H1 (cell line): ENCODE data around the gene GPR34. TPM values are rescaled to one million over a fixed set of nuclear protein-coding genes. Genes with fewer than 3 reads are reported as not detected.

ENCODE experiments used
- CTCF ChIA-PET: fragments of 300-600 bp; sonication (Branson Sonifier 250); formaldehyde crosslinking; loops from one replicate; lab custom pipeline; 2021; ENCODE audit not compliant: partially characterized antibody; lab: Charles Lee
- POLR2A ChIA-PET: fragments of 300-600 bp; sonication (Branson Sonifier 250); formaldehyde crosslinking; loops from one replicate; lab custom pipeline; 2021; ENCODE audit warnings: inconsistent platforms; ENCODE audit not compliant: partially characterized antibody; lab: Charles Lee
- DNase-seq, 2 experiments: peaks; one replicate each; pipeline versions ENCODE4 v3.0.0 to v3.0.0-alpha.2; 2010 to 2022; ENCODE audit warnings: low spot score in 2 of 2, low read depth in 1 of 2, mixed read lengths in 1 of 2
- FAIRE-seq: peaks from 2 replicates; lab custom pipeline; 2011; peaks lifted over from hg19 to GRCh38; lab: Jason Lieb, UNC
- H2AFZ ChIP-seq: 2 replicates; pipeline ENCODE4 v1.8.1; 2012; ENCODE audit warnings: low read length, inconsistent platforms
- H2AK5ac ChIP-seq: 2 replicates; pipeline ENCODE4 v1.6.1; 2013; ENCODE audit warnings: low read depth, low read length
- H2BK120ac ChIP-seq: replicated peaks from 2 replicates; pipeline ENCODE3; 2013; ENCODE audit warnings: low read depth, low read length, inconsistent platforms
- H2BK12ac ChIP-seq: 2 replicates; pipeline ENCODE4 v1.6.1; 2013; ENCODE audit warnings: low read depth, low read length
- H2BK15ac ChIP-seq: 2 replicates; pipeline ENCODE4 v1.6.1; 2013; ENCODE audit warnings: low read length
- H2BK20ac ChIP-seq: 2 replicates; pipeline ENCODE4 v1.6.1; 2013; ENCODE audit warnings: low read length
- H2BK5ac ChIP-seq: 2 replicates; pipeline ENCODE4 v1.6.1; 2013; ENCODE audit warnings: low read depth, low read length
- H3K14ac ChIP-seq: 2 replicates; pipeline ENCODE4 v1.6.1; 2013; ENCODE audit warnings: inconsistent platforms; ENCODE audit not compliant: insufficient read length
- H3K18ac ChIP-seq: 2 replicates; pipeline ENCODE4 v1.6.1; 2013; ENCODE audit warnings: low read length; ENCODE audit errors: extremely low read depth
- H3K23ac ChIP-seq: 2 replicates; pipeline ENCODE4 v1.6.1; 2013; ENCODE audit warnings: inconsistent platforms; ENCODE audit not compliant: insufficient read length
- H3K23me2 ChIP-seq: 2 replicates; pipeline ENCODE4 v1.6.1; 2013; ENCODE audit warnings: low read depth, low read length
- H3K27ac ChIP-seq: 2 replicates; pipeline ENCODE4 v1.6.1; 2011; ENCODE audit warnings: low read depth, low read length, inconsistent platforms
- H3K27me3 ChIP-seq, 4 experiments: replicated peaks in 1 of 4; 1 replicate in 1 of 4; 2 replicates in 3 of 4; pipeline versions ENCODE4 v1.6.1 to v1.8.1; 2011 to 2013; ENCODE audit warnings: low read length in 3 of 4, mild to moderate bottlenecking in 3 of 4, inconsistent platforms in 2 of 4, mixed read lengths in 2 of 4, moderate library complexity in 1 of 4; ENCODE audit not compliant: control insufficient read depth in 3 of 4, insufficient read depth in 3 of 4; ENCODE audit errors: extremely low read depth in 1 of 4
- H3K36me3 ChIP-seq, 4 experiments: 2 replicates each; pipeline versions ENCODE4 v1.6.1 to v1.8.1; 2011 to 2013; ENCODE audit warnings: mild to moderate bottlenecking in 4 of 4, low read length in 3 of 4, moderate library complexity in 2 of 4, control low read depth in 1 of 4, inconsistent platforms in 1 of 4; ENCODE audit not compliant: insufficient read depth in 4 of 4, control insufficient read depth in 2 of 4
- H3K4ac ChIP-seq: replicated peaks from 2 replicates; pipeline ENCODE3; 2013; ENCODE audit warnings: low read length, low read depth, mixed read lengths, inconsistent platforms; ENCODE audit not compliant: insufficient read length
- H3K4me1 ChIP-seq, 4 experiments: replicated peaks in 1 of 4; 1 replicate in 1 of 4; 2 replicates in 3 of 4; pipeline versions ENCODE4 v1.6.1 to v1.8.1; 2011 to 2013; ENCODE audit warnings: low read length in 3 of 4, inconsistent platforms in 2 of 4, mixed read lengths in 1 of 4; ENCODE audit not compliant: insufficient read depth in 4 of 4, control insufficient read depth in 3 of 4
- H3K4me2 ChIP-seq, 2 experiments: 2 replicates each; pipeline versions ENCODE4 v1.6.1 to v1.8.1; 2011 to 2013; ENCODE audit warnings: low read depth in 2 of 2, low read length in 2 of 2, control low read depth in 1 of 2, inconsistent platforms in 1 of 2, mild to moderate bottlenecking in 1 of 2; ENCODE audit not compliant: insufficient read depth in 1 of 2
- H3K4me3 ChIP-seq, 4 experiments: fragments of 200-600, 300-600 bp in 1 of 4; sonication (generic), shearing (Covaris generic), sonication (Bioruptor Twin) in 1 of 4; 2 replicates each; pipeline versions ENCODE4 v1.5.1 to v1.8.1; 2011 to 2016; ENCODE audit warnings: low read length in 4 of 4, low read depth in 3 of 4, control low read depth in 2 of 4, inconsistent platforms in 2 of 4, mild to moderate bottlenecking in 2 of 4, mixed read lengths in 1 of 4, moderate library complexity in 1 of 4; ENCODE audit not compliant: insufficient read depth in 2 of 4; ENCODE audit errors: extremely low read depth in 1 of 4
- H3K56ac ChIP-seq: replicated peaks from 2 replicates; pipeline ENCODE3; 2013; ENCODE audit warnings: low read depth, mild to moderate bottlenecking, mixed read lengths, low read length, inconsistent platforms; ENCODE audit not compliant: insufficient read length
- H3K79me1 ChIP-seq: 2 replicates; pipeline ENCODE4 v1.6.1; 2013; ENCODE audit warnings: low read depth, low read length, control low read depth
- H3K79me2 ChIP-seq, 2 experiments: 2 replicates each; pipeline versions ENCODE4 v1.6.1 to v1.8.1; 2012 to 2013; ENCODE audit warnings: low read length in 2 of 2, mild to moderate bottlenecking in 2 of 2, inconsistent platforms in 1 of 2; ENCODE audit not compliant: insufficient read depth in 2 of 2, control insufficient read depth in 1 of 2
- H3K9ac ChIP-seq, 4 experiments: replicated peaks in 1 of 4; 1 replicate in 1 of 4; 2 replicates in 3 of 4; pipeline versions ENCODE4 v1.6.1 to v1.8.1; 2011 to 2013; ENCODE audit warnings: low read depth in 3 of 4, low read length in 3 of 4, control low read depth in 2 of 4, mild to moderate bottlenecking in 2 of 4, moderate library complexity in 2 of 4, inconsistent platforms in 1 of 4; ENCODE audit errors: extremely low read depth in 1 of 4
- H3K9me3 ChIP-seq, 2 experiments: 2 replicates each; pipeline versions ENCODE4 v1.6.1 to v1.8.1; 2012 to 2013; ENCODE audit warnings: mild to moderate bottlenecking in 2 of 2, moderate library complexity in 2 of 2, control low read depth in 1 of 2, inconsistent platforms in 1 of 2, low read depth in 1 of 2, low read length in 1 of 2, mixed read lengths in 1 of 2; ENCODE audit not compliant: insufficient read depth in 2 of 2
- H4K20me1 ChIP-seq, 2 experiments: replicated peaks in 1 of 2; 2 replicates each; pipeline versions ENCODE3 to v1.8.1; 2011 to 2013; ENCODE audit warnings: inconsistent platforms in 2 of 2, low read length in 2 of 2, mild to moderate bottlenecking in 1 of 2; ENCODE audit not compliant: insufficient read depth in 2 of 2, control insufficient read depth in 1 of 2
- H4K5ac ChIP-seq: 2 replicates; pipeline ENCODE4 v1.6.1; 2013; ENCODE audit warnings: low read length, low read depth, mixed read lengths, inconsistent platforms; ENCODE audit not compliant: insufficient read length
- H4K8ac ChIP-seq: 2 replicates; pipeline ENCODE4 v1.8.0; 2013; ENCODE audit warnings: mild to moderate bottlenecking, moderate library complexity, low read length, inconsistent platforms; ENCODE audit not compliant: insufficient read depth; ENCODE audit errors: extremely low read depth
- H4K91ac ChIP-seq: replicated peaks from 2 replicates; pipeline ENCODE3; 2013; ENCODE audit warnings: low read length, mixed read lengths, inconsistent platforms; ENCODE audit not compliant: insufficient read length
- CTBP2 ChIP-seq: IDR thresholded peaks from 2 replicates; pipeline ENCODE4 v1.7.0; 2011; ENCODE audit warnings: borderline replicate concordance, mild to moderate bottlenecking, moderate library complexity, mixed read lengths, low read length; ENCODE audit not compliant: insufficient read depth, insufficient read length
- PHF8 ChIP-seq: fragments of 200-600 bp; sonication (generic); conservative IDR thresholded peaks from 2 replicates; pipeline ENCODE4 v1.7.1; 2012; ENCODE audit warnings: low read depth, mild to moderate bottlenecking, inconsistent platforms, low read length, moderate library complexity
- POLR2AphosphoS5 ChIP-seq: IDR thresholded peaks from 2 replicates; pipeline ENCODE4 v1.6.1; 2011; ENCODE audit warnings: low read depth, low read length
- POU5F1 ChIP-seq: IDR thresholded peaks from 2 replicates; pipeline ENCODE4 v1.6.1; 2011; ENCODE audit warnings: low read depth, mild to moderate bottlenecking, low read length, moderate library complexity
- SIN3A ChIP-seq, 2 experiments: IDR thresholded peaks in 1 of 2; conservative IDR thresholded peaks in 1 of 2; 2 replicates each; pipeline ENCODE4 v1.6.1; 2011 to 2012; ENCODE audit warnings: low read length in 2 of 2, improper control_type of control experiment in 1 of 2, low read depth in 1 of 2, mild to moderate bottlenecking in 1 of 2
- SIX5 ChIP-seq: IDR thresholded peaks from 2 replicates; pipeline ENCODE4 v1.6.1; 2011; ENCODE audit warnings: mild to moderate bottlenecking, low read depth, low read length
- WGBS, 2 experiments: shearing (Covaris generic) in 1 of 2; methylation state at CpG; one replicate each; pipeline versions ENCODE4 v1.1.6 to v1.1.7; 2013 to 2015; ENCODE audit warnings: low lambda C conversion rate in 2 of 2, mixed read lengths in 2 of 2, inconsistent platforms in 1 of 2, low coverage in 1 of 2, missing lambda C conversion rate in 1 of 2; ENCODE audit not compliant: insufficient replicate concordance in 2 of 2, insufficient coverage in 1 of 2, insufficient read length in 1 of 2; ENCODE audit errors: extremely low coverage in 1 of 2, missing lambda C conversion rate in 1 of 2; 5-methylcytosine and 5-hydroxymethylcytosine counted together
- polyA plus RNA-seq, 7 experiments: library from polyadenylated mRNA; depleted of rRNA in 3 of 7; stranded (reverse) in 5 of 7; unstranded in 2 of 7; fragments of >200 nt in 5 of 7; fragments of 200-250 nt in 2 of 7; gene quantifications; 1 replicate in 5 of 7; 2 replicates in 1 of 7; 4 replicates in 1 of 7; pipeline versions ENCODE4 v1.2.1 to v1.2.3, GENCODE V29; 2011 to 2013; ENCODE audit warnings: missing spikeins in 2 of 7, mixed read lengths in 2 of 7
- total RNA-seq: library from RNA; stranded (reverse); fragmentation: NEBNext Ultra II Directional; extraction: Animal tissue kit (Norgen Biotek cat#: 25700); gene quantifications from 2 replicates; pipeline ENCODE4 v1.2.1, GENCODE V29; 2021
- TF ChIP-seq, protein P1 (sequence below): IDR thresholded peaks from 2 replicates; pipeline ENCODE4 v1.6.1; 2012; ENCODE audit warnings: inconsistent platforms
- TF ChIP-seq, protein P2 (sequence below): IDR thresholded peaks from 2 replicates; pipeline ENCODE4 v1.6.1; 2012; ENCODE audit warnings: inconsistent platforms

Gene GPR34
- total and polyA plus RNA-seq, 2 of the 8 experiments (the other 6 are each of a cell fraction or from before 2014, with no cell fraction given) = not detected

DNA sequence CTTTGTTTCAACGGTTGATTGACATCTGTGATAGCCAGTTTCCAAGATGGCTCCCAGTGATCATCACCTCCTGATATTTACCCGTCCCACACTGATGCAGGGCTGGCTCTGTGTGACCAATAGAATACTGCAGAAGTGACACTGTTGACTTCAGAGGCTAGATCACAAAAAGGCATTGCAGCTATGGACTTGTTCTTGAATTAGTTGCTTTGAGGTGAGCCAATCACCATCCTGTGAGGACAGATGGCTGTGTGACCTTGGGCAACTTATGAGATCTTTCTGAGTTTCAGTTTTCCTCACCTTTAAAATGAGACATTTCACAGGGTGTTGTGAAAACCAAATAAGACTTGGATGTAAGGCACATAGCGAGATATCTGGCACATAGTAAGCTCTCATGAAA lies 33.4 kb downstream of the GPR34 start:
- Histone ChIP-seq H3K79me2 (no peaks in the 10 kb centered on the region), H3K18ac (no peak overlapping the region), H2AK5ac (no peak overlapping the region), H3K4ac (no peak overlapping the region), H4K5ac (no peak overlapping the region), H2BK120ac (no peak overlapping the region), H3K4me1 (peaks cover 0 to 13% (median 3%) of the 10 kb centered on the region in 4 experiments; a peak in 4 of 7 replicates), H2BK15ac (no peak overlapping the region), H3K36me3 (no peaks in the 10 kb centered on the region), H2AFZ (no peak overlapping the region), H3K79me1 (no peaks in the 10 kb centered on the region), H2BK5ac (no peak overlapping the region), H3K23me2 (no peaks in the 10 kb centered on the region), H4K20me1 (no peaks in the 10 kb centered on the region), H2BK20ac (no peak overlapping the region), H4K91ac (no peak overlapping the region), H4K8ac (no peak overlapping the region), H3K4me3 (no peak overlapping the region), H3K4me2 (no peak overlapping the region), H3K14ac (no peak overlapping the region), H3K56ac (no peak overlapping the region), H3K9ac (no peak overlapping the region), H3K23ac (no peak overlapping the region), H3K27me3 (no peaks in the 10 kb centered on the region), H3K9me3 (no peaks in the 10 kb centered on the region), H2BK12ac (no peak overlapping the region), H3K27ac (no peak overlapping the region)
- ChIA-PET POLR2A (no interaction called here), CTCF (no interaction called here)
- 96% methylated on average over 3 of the region's 3 CpGs; no CpG with 5 or more reads in 1 of the 2 experiments for WGBS, 2 experiments
- FAIRE-seq = no peak
- no peak for DNase-seq
- no peak for TF ChIP-seq POU5F1
- TF ChIP-seq, protein P1, sequence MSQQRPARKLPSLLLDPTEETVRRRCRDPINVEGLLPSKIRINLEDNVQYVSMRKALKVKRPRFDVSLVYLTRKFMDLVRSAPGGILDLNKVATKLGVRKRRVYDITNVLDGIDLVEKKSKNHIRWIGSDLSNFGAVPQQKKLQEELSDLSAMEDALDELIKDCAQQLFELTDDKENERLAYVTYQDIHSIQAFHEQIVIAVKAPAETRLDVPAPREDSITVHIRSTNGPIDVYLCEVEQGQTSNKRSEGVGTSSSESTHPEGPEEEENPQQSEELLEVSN = no peak
- TF ChIP-seq SIN3A (conservative IDR thresholded peaks at IDR 0.05 in 1 of 2, IDR thresholded peaks at IDR 0.05 in 1 of 2; ENCODE audit: low read depth in 1 of 2, low read length in 2 of 2) = no peak
- no peak for TF ChIP-seq PHF8
- TF ChIP-seq CTBP2 = no peak
- no peak for TF ChIP-seq SIX5
- TF ChIP-seq POLR2AphosphoS5 = no peak
- TF ChIP-seq, protein P2, sequence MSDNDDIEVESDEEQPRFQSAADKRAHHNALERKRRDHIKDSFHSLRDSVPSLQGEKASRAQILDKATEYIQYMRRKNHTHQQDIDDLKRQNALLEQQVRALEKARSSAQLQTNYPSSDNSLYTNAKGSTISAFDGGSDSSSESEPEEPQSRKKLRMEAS = no peak
